Measurements from ENCODE around the gene CAMKK1. TPM values are rescaled to one million over a fixed set of nuclear protein-coding genes. Genes with fewer than 3 reads are reported as not detected.

Gene CAMKK1
- total RNA-seq, 1 experiment from 2014 or later, result 9.6 TPM

DNA sequence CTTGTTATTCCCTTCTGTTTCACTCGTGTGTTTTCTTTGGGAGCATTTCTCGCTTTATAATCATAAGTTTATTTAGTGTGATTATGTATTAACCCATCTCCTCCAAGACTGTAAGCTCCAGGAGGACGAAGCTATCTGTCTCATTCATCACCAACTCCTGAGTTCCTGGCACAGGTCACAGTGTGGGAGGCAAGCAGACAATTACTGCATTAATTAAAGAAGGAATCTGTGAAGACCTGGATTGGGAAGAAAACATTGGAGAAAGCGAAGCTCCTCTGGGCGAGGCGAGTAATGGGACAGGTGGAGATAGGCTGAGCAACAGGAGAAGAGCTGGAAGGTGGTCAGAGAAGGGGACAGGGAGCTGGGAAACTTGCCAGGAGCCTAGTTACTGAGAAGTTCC is 7.8 kb upstream of the CAMKK1 start (continued):
- TF ChIP-seq, protein P1, sequence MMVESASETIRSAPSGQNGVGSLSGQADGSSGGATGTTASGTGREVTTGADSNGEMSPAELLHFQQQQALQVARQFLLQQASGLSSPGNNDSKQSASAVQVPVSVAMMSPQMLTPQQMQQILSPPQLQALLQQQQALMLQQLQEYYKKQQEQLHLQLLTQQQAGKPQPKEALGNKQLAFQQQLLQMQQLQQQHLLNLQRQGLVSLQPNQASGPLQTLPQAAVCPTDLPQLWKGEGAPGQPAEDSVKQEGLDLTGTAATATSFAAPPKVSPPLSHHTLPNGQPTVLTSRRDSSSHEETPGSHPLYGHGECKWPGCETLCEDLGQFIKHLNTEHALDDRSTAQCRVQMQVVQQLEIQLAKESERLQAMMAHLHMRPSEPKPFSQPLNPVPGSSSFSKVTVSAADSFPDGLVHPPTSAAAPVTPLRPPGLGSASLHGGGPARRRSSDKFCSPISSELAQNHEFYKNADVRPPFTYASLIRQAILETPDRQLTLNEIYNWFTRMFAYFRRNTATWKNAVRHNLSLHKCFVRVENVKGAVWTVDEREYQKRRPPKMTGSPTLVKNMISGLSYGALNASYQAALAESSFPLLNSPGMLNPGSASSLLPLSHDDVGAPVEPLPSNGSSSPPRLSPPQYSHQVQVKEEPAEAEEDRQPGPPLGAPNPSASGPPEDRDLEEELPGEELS (CRISPR knock-in tag; IDR thresholded peaks at IDR 0.05), result no peak
- TF ChIP-seq SMAD4 (CRISPR knock-in tag; IDR thresholded peaks at IDR 0.05) (no peak), TP53 (CRISPR knock-in tag; IDR thresholded peaks at IDR 0.05) (no peak), OVOL2 (CRISPR knock-in tag; IDR thresholded peaks at IDR 0.05; ENCODE audit: borderline replicate concordance) (no peak)
- TF ChIP-seq, protein P2, sequence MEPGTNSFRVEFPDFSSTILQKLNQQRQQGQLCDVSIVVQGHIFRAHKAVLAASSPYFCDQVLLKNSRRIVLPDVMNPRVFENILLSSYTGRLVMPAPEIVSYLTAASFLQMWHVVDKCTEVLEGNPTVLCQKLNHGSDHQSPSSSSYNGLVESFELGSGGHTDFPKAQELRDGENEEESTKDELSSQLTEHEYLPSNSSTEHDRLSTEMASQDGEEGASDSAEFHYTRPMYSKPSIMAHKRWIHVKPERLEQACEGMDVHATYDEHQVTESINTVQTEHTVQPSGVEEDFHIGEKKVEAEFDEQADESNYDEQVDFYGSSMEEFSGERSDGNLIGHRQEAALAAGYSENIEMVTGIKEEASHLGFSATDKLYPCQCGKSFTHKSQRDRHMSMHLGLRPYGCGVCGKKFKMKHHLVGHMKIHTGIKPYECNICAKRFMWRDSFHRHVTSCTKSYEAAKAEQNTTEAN (CRISPR knock-in tag; IDR thresholded peaks at IDR 0.05), result no peak
- TF ChIP-seq, protein P3, sequence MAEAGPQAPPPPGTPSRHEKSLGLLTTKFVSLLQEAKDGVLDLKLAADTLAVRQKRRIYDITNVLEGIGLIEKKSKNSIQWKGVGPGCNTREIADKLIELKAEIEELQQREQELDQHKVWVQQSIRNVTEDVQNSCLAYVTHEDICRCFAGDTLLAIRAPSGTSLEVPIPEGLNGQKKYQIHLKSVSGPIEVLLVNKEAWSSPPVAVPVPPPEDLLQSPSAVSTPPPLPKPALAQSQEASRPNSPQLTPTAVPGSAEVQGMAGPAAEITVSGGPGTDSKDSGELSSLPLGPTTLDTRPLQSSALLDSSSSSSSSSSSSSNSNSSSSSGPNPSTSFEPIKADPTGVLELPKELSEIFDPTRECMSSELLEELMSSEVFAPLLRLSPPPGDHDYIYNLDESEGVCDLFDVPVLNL (CRISPR knock-in tag; IDR thresholded peaks at IDR 0.05; ENCODE audit: borderline replicate concordance, low read depth), result no peak
- TF ChIP-seq, protein P4, sequence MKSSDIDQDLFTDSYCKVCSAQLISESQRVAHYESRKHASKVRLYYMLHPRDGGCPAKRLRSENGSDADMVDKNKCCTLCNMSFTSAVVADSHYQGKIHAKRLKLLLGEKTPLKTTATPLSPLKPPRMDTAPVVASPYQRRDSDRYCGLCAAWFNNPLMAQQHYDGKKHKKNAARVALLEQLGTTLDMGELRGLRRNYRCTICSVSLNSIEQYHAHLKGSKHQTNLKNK (CRISPR knock-in tag; IDR thresholded peaks at IDR 0.05), result no peak
- TF ChIP-seq, protein P5, sequence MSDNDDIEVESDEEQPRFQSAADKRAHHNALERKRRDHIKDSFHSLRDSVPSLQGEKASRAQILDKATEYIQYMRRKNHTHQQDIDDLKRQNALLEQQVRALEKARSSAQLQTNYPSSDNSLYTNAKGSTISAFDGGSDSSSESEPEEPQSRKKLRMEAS (CRISPR knock-in tag; IDR thresholded peaks at IDR 0.05), result no peak
- TF ChIP-seq, protein P6, sequence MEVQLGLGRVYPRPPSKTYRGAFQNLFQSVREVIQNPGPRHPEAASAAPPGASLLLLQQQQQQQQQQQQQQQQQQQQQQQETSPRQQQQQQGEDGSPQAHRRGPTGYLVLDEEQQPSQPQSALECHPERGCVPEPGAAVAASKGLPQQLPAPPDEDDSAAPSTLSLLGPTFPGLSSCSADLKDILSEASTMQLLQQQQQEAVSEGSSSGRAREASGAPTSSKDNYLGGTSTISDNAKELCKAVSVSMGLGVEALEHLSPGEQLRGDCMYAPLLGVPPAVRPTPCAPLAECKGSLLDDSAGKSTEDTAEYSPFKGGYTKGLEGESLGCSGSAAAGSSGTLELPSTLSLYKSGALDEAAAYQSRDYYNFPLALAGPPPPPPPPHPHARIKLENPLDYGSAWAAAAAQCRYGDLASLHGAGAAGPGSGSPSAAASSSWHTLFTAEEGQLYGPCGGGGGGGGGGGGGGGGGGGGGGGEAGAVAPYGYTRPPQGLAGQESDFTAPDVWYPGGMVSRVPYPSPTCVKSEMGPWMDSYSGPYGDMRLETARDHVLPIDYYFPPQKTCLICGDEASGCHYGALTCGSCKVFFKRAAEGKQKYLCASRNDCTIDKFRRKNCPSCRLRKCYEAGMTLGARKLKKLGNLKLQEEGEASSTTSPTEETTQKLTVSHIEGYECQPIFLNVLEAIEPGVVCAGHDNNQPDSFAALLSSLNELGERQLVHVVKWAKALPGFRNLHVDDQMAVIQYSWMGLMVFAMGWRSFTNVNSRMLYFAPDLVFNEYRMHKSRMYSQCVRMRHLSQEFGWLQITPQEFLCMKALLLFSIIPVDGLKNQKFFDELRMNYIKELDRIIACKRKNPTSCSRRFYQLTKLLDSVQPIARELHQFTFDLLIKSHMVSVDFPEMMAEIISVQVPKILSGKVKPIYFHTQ (CRISPR knock-in tag; IDR thresholded peaks at IDR 0.05), result no peak
- TF ChIP-seq, protein P7, sequence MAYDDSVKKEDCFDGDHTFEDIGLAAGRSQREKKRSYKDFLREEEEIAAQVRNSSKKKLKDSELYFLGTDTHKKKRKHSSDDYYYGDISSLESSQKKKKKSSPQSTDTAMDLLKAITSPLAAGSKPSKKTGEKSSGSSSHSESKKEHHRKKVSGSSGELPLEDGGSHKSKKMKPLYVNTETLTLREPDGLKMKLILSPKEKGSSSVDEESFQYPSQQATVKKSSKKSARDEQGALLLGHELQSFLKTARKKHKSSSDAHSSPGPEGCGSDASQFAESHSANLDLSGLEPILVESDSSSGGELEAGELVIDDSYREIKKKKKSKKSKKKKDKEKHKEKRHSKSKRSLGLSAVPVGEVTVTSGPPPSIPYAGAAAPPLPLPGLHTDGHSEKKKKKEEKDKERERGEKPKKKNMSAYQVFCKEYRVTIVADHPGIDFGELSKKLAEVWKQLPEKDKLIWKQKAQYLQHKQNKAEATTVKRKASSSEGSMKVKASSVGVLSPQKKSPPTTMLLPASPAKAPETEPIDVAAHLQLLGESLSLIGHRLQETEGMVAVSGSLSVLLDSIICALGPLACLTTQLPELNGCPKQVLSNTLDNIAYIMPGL (CRISPR knock-in tag; IDR thresholded peaks at IDR 0.05), result no peak

DNA sequence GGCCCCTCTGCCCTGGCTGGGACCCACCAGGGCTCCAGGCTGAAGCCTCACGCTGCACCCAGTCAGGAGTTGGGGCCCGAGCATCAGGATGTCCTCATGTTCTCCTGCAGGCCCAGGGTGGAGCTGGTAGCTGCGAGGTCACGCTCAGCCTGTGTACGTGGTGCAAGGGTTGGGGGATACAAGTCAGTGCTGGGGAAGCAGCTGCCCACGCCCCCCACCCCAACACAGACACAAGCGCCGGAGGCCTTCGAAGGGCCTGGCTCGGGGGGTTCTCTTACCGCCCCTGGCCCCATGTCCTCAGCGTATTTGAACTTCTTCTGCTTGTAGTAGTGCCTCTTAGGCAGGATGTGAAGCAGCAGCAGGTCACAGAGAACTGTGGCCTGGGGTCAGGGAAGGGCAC is 4.9 kb upstream of the CAMKK1 start:
- no peak for TF ChIP-seq ZNF416 (CRISPR knock-in tag; IDR thresholded peaks at IDR 0.05)
- TF ChIP-seq, protein P8, sequence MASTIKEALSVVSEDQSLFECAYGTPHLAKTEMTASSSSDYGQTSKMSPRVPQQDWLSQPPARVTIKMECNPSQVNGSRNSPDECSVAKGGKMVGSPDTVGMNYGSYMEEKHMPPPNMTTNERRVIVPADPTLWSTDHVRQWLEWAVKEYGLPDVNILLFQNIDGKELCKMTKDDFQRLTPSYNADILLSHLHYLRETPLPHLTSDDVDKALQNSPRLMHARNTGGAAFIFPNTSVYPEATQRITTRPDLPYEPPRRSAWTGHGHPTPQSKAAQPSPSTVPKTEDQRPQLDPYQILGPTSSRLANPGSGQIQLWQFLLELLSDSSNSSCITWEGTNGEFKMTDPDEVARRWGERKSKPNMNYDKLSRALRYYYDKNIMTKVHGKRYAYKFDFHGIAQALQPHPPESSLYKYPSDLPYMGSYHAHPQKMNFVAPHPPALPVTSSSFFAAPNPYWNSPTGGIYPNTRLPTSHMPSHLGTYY (CRISPR knock-in tag; IDR thresholded peaks at IDR 0.05), result no peak
- TF ChIP-seq, protein P9, sequence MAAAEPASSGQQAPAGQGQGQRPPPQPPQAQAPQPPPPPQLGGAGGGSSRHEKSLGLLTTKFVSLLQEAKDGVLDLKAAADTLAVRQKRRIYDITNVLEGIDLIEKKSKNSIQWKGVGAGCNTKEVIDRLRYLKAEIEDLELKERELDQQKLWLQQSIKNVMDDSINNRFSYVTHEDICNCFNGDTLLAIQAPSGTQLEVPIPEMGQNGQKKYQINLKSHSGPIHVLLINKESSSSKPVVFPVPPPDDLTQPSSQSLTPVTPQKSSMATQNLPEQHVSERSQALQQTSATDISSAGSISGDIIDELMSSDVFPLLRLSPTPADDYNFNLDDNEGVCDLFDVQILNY (CRISPR knock-in tag; IDR thresholded peaks at IDR 0.05), result no peak
- ATAC-seq (no peak), DNase-seq (ENCODE audit: low spot score) (no peak)
- H3K9me3 Mint-ChIP-seq, result no peaks in the 10 kb centered on the region
- no peaks in the 10 kb centered on the region for H3K36me3 Mint-ChIP-seq
- H3K27me3 Mint-ChIP-seq (ENCODE audit: low read depth), result peaks cover 2% of the 10 kb centered on the region; the same call in 1 of the 2 replicates
- ChIA-PET POLR2A (no interaction called here), CTCF (interaction anchor here (1.0 to 1.6 kb wide), 2 partner anchors 11 to 52 kb away, joined by 3 to 4 read pairs; partner anchors contain the start of gene NCBP3)
- peaks cover 9% of the 10 kb centered on the region for H3K4me1 Mint-ChIP-seq
- H3K27ac Mint-ChIP-seq, result no peak overlapping the region
- H3K4me3 Mint-ChIP-seq, result no peak overlapping the region
